ENCODE results near the gene ZNF217.
"Not testable (repeated sequence)": the region's sequence is repeated elsewhere in the genome, so short reads cannot be mapped to it uniquely, and the experiment has no call there.

ZNF217 gene

DNA sequence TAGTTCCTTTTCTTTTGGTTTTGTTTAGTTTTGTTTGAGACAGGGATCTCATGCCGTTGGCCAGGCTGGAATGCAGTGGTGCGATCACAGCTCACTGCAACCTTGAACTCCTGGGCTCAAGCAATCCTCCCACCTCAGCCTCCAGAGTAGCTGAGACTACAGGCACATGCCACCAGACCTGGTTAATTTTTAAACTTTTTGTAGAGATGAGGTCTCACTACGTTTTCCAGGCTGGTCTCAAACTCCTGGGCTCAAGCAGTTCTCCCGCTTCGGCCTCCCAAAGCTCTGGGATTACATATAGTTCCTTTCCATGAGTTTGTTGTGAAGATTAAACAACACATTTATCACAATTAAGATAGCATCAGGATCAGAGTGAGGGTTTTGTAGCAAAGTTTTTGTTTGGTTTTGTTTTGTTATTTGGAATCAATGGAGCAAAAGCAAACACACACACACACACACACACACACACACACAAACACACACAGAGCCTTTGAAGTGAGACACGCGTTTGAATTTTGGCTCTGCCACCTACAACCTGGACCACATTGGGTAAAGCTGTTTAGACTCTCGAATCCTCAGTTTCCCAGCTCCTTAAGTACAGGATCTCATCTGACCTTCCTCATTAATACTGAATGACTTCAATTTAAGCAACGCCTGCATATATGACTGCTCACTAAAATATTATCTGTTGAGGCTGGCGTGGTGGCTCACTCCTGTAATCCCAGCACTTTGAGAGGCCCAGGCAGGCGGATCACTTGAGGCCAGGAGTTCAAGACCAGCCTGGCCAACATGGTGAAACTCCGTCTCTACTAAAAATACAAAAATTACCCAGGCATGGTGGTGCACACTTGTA is 41.7 kb downstream of the ZNF217 start:
- H3K9me3 ChIP-seq (ENCODE audit: low read length); H3K36me3 ChIP-seq (ENCODE audit: insufficient read depth, low read length); H3K27ac ChIP-seq (ENCODE audit: low read depth, low read length); H3K27me3 ChIP-seq (ENCODE audit: control insufficient read depth in 1 of 2, insufficient read depth in 2 of 2, low read length in 2 of 2); H3K4me3 ChIP-seq (ENCODE audit: low read depth in 1 of 2, low read length in 2 of 2); H3K4me1 ChIP-seq (ENCODE audit: insufficient read depth, low read length); H3K9ac ChIP-seq (ENCODE audit: low read length): not testable (repeated sequence)

GRCh38 chr20:53550280-53551187 is 43.1 kb downstream of the ZNF217 start:
- no peak overlapping the region for H3K4me3 ChIP-seq (ENCODE audit: low read depth in 1 of 2, low read length in 2 of 2)
- H3K9me3 ChIP-seq (ENCODE audit: low read length), result no peaks in the 10 kb centered on the region
- H3K9ac ChIP-seq (ENCODE audit: low read length), result no peak overlapping the region
- H3K4me1 ChIP-seq (ENCODE audit: insufficient read depth, low read length), result peaks cover 7% of the 10 kb centered on the region
- no peaks in the 10 kb centered on the region for H3K27me3 ChIP-seq (ENCODE audit: control insufficient read depth in 1 of 2, insufficient read depth in 2 of 2, low read length in 2 of 2)
- H3K36me3 ChIP-seq (ENCODE audit: insufficient read depth, low read length), result no peaks in the 10 kb centered on the region
- H3K27ac ChIP-seq (ENCODE audit: low read depth, low read length), result no peak overlapping the region

DNA sequence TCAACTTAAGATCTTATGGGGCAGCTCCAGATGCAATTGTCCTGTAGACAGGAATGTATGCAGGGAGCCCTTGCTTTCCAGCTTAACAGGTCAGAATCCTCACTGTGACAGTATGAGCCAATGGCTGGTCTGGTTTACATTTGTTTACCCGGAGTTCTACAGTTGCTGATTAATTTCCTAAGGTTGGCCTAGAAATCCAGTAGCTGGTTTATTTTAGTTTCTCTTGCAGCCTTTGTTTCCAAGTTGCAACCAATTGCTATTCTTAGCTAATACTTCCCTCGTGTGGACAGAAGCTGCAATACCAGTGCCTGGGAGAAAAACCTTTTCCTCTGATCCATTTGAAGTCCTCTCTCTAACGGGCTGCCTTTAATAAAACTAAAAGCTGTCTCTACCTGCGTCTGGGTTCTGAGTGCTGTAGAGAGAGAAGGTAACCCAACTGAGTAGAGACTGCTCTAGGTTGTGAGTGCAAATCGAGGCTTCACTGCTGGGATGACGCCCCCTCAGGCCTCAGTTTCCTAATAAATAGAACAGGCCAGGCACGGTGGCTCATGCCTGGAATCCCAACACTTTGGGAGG is 45.9 kb downstream of the ZNF217 start:
- Histone ChIP-seq H3K27ac (ENCODE audit: low read depth, low read length) (no peak overlapping the region), H3K27me3 (ENCODE audit: control insufficient read depth in 1 of 2, insufficient read depth in 2 of 2, low read length in 2 of 2) (no peaks in the 10 kb centered on the region), H3K4me1 (ENCODE audit: insufficient read depth, low read length) (peaks cover 7% of the 10 kb centered on the region), H3K4me3 (ENCODE audit: low read depth in 1 of 2, low read length in 2 of 2) (no peak overlapping the region), H3K9ac (ENCODE audit: low read length) (no peak overlapping the region), H3K9me3 (ENCODE audit: low read length) (no peaks in the 10 kb centered on the region), H3K36me3 (ENCODE audit: insufficient read depth, low read length) (no peaks in the 10 kb centered on the region)

DNA sequence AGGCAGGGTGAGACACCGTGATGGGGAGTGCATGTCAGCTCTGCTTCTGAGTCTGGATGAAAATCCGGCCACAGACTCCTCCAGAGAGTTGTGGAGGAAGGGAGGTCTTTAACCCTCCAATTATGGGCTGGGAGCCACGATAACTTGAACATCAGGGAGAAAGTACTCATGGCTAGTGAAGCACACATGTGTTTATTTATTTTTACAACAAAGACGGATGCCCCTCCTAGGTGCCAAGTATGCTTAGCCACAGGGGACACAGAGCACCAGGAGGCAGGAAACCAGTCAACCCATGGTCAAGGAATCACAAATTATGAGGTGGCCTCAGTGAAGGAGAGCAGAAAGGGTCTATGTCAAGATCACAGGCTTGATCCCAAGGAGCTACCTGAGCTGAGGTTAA is 54.1 kb downstream of the ZNF217 start:
- H3K9me3 ChIP-seq (ENCODE audit: low read length), result no peaks in the 10 kb centered on the region
- H3K27ac ChIP-seq (ENCODE audit: low read depth, low read length), result no peak overlapping the region
- H3K4me3 ChIP-seq (ENCODE audit: low read depth in 1 of 2, low read length in 2 of 2), result no peak overlapping the region
- H3K27me3 ChIP-seq (ENCODE audit: control insufficient read depth in 1 of 2, insufficient read depth in 2 of 2, low read length in 2 of 2), result no peaks in the 10 kb centered on the region
- H3K9ac ChIP-seq (ENCODE audit: low read length), result no peak overlapping the region
- H3K36me3 ChIP-seq (ENCODE audit: insufficient read depth, low read length), result no peaks in the 10 kb centered on the region
- H3K4me1 ChIP-seq (ENCODE audit: insufficient read depth, low read length), result no peaks in the 10 kb centered on the region

DNA sequence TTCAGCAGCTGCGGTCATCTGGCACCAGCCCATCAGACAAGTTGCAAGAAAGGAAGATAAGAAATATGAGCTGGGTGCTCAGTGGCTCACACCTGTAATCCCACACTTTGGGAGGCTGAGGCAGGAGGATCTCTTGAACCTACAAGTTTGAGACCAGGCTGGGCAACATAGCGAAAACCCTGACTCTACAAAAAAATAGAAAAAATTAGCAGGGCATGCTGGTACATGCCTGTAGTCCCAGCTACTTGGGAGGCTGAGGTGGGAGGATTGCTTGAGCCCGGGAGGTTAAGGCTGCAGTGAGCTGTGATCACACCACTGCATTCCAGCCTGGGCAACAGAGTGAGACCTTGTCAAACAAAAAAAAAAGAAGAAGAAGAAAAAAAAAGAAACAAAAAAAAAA is 57.3 kb downstream of the ZNF217 start:
- H3K9me3 ChIP-seq (ENCODE audit: low read length); H3K27ac ChIP-seq (ENCODE audit: low read depth, low read length); H3K36me3 ChIP-seq (ENCODE audit: insufficient read depth, low read length); H3K4me1 ChIP-seq (ENCODE audit: insufficient read depth, low read length); H3K4me3 ChIP-seq (ENCODE audit: low read depth in 1 of 2, low read length in 2 of 2); H3K27me3 ChIP-seq (ENCODE audit: control insufficient read depth in 1 of 2, insufficient read depth in 2 of 2, low read length in 2 of 2); H3K9ac ChIP-seq (ENCODE audit: low read length): not testable (repeated sequence)

DNA sequence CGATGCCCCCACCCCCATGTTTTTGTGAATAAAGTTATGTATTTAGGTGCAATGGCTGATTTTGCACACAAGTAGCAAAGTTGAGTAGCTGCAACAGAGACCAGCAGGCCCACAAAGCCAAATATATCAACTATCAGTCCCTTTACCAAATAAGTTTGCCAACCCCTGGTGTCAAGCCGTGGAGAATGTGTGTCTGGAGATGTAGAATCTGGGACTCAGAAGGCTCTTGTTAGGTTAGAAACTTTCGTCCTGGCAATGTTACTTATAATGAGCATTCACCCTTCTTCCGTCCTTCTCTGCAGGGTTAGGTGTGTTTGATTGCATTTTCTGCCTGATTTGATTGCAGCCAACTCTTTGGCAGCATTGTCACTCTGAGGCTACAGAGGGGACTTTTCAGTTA is 57.8 kb downstream of the ZNF217 start:
- Histone ChIP-seq H3K4me1 (ENCODE audit: insufficient read depth, low read length) (no peaks in the 10 kb centered on the region), H3K9ac (ENCODE audit: low read length) (no peak overlapping the region), H3K9me3 (ENCODE audit: low read length) (no peaks in the 10 kb centered on the region), H3K27ac (ENCODE audit: low read depth, low read length) (no peak overlapping the region), H3K36me3 (ENCODE audit: insufficient read depth, low read length) (no peaks in the 10 kb centered on the region), H3K4me3 (ENCODE audit: low read depth in 1 of 2, low read length in 2 of 2) (no peak overlapping the region), H3K27me3 (ENCODE audit: control insufficient read depth in 1 of 2, insufficient read depth in 2 of 2, low read length in 2 of 2) (no peaks in the 10 kb centered on the region)

GRCh38 chr20:53534037-53534436 is 59.6 kb downstream of the ZNF217 start:
- Histone ChIP-seq H3K4me3 (ENCODE audit: low read depth in 1 of 2, low read length in 2 of 2) (no peak overlapping the region), H3K27ac (ENCODE audit: low read depth, low read length) (no peak overlapping the region), H3K36me3 (ENCODE audit: insufficient read depth, low read length) (no peaks in the 10 kb centered on the region), H3K9ac (ENCODE audit: low read length) (no peak overlapping the region), H3K27me3 (ENCODE audit: control insufficient read depth in 1 of 2, insufficient read depth in 2 of 2, low read length in 2 of 2) (no peaks in the 10 kb centered on the region), H3K4me1 (ENCODE audit: insufficient read depth, low read length) (no peaks in the 10 kb centered on the region), H3K9me3 (ENCODE audit: low read length) (no peaks in the 10 kb centered on the region)

DNA sequence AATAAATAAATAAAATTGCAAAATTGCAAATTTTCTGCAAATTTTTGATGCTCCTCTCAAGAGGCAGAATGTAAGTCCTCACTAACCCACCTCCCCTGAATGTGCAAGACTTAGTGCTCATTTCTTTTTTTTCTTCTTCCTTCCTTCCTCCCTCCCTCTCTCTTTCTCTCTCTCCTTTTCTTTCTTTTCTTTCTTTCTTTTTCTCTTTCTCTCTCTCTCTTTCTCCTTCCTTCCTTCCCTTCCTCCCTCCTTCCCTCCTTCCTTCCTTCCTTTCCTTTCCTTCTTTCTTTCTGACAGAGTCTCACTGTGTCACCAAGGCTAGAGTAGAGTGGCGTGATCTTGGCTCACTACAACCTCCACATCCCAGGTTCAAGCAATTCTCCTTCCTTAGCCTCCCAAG is 60.1 kb downstream of the ZNF217 start:
- Histone ChIP-seq H3K27me3 (ENCODE audit: control insufficient read depth in 1 of 2, insufficient read depth in 2 of 2, low read length in 2 of 2) (no peaks in the 10 kb centered on the region), H3K9ac (ENCODE audit: low read length) (no peak overlapping the region), H3K4me1 (ENCODE audit: insufficient read depth, low read length) (no peaks in the 10 kb centered on the region), H3K9me3 (ENCODE audit: low read length) (no peaks in the 10 kb centered on the region), H3K36me3 (ENCODE audit: insufficient read depth, low read length) (no peaks in the 10 kb centered on the region), H3K4me3 (ENCODE audit: low read depth in 1 of 2, low read length in 2 of 2) (no peak overlapping the region), H3K27ac (ENCODE audit: low read depth, low read length) (no peak overlapping the region)

GRCh38 chr20:53532654-53533312 is 60.9 kb downstream of the ZNF217 start:
- H3K9me3 ChIP-seq (ENCODE audit: low read length); H3K4me3 ChIP-seq (ENCODE audit: low read depth in 1 of 2, low read length in 2 of 2); H3K36me3 ChIP-seq (ENCODE audit: insufficient read depth, low read length); H3K9ac ChIP-seq (ENCODE audit: low read length); H3K27me3 ChIP-seq (ENCODE audit: control insufficient read depth in 1 of 2, insufficient read depth in 2 of 2, low read length in 2 of 2); H3K4me1 ChIP-seq (ENCODE audit: insufficient read depth, low read length); H3K27ac ChIP-seq (ENCODE audit: low read depth, low read length): not testable (repeated sequence)

- no peak overlapping the region for H3K27ac ChIP-seq (ENCODE audit: low read depth, low read length)
- H3K9me3 ChIP-seq (ENCODE audit: low read length), result no peaks in the 10 kb centered on the region
- H3K9ac ChIP-seq (ENCODE audit: low read length), result no peak overlapping the region
- no peaks in the 10 kb centered on the region for H3K36me3 ChIP-seq (ENCODE audit: insufficient read depth, low read length)
- no peaks in the 10 kb centered on the region for H3K4me1 ChIP-seq (ENCODE audit: insufficient read depth, low read length)
- no peak overlapping the region for H3K4me3 ChIP-seq (ENCODE audit: low read depth in 1 of 2, low read length in 2 of 2)
- H3K27me3 ChIP-seq (ENCODE audit: control insufficient read depth in 1 of 2, insufficient read depth in 2 of 2, low read length in 2 of 2), result no peaks in the 10 kb centered on the region
Measured at GRCh38 chr20:53530440-53530839, 63.2 kb downstream of the ZNF217 start.

GRCh38 chr20:53529658-53530057 is 64.0 kb downstream of the ZNF217 start:
- H3K36me3 ChIP-seq (ENCODE audit: insufficient read depth, low read length), result no peaks in the 10 kb centered on the region
- H3K4me3 ChIP-seq (ENCODE audit: low read depth in 1 of 2, low read length in 2 of 2), result no peak overlapping the region
- H3K27ac ChIP-seq (ENCODE audit: low read depth, low read length), result no peak overlapping the region
- H3K9ac ChIP-seq (ENCODE audit: low read length), result no peak overlapping the region
- no peaks in the 10 kb centered on the region for H3K9me3 ChIP-seq (ENCODE audit: low read length)
- H3K4me1 ChIP-seq (ENCODE audit: insufficient read depth, low read length), result no peaks in the 10 kb centered on the region
- no peaks in the 10 kb centered on the region for H3K27me3 ChIP-seq (ENCODE audit: control insufficient read depth in 1 of 2, insufficient read depth in 2 of 2, low read length in 2 of 2)

Data from muscle layer of colon (tissue), 2 donors.